AG09319 (cell line): Measurements from ENCODE around the gene C1QTNF1.

Experiments used
- DNase-seq: peaks from one replicate; pipeline ENCODE4 v3.0.0-alpha.2; 2010; ENCODE audit warnings: low read depth; ENCODE audit errors: extremely low read depth
- TF ChIP-seq, protein P1 (sequence below): IDR thresholded peaks from 2 replicates; pipeline ENCODE4 v1.5.1; 2011; ENCODE audit warnings: low read depth, mild to moderate bottlenecking, inconsistent platforms, low read length, moderate library complexity

The C1QTNF1 gene

DNA sequence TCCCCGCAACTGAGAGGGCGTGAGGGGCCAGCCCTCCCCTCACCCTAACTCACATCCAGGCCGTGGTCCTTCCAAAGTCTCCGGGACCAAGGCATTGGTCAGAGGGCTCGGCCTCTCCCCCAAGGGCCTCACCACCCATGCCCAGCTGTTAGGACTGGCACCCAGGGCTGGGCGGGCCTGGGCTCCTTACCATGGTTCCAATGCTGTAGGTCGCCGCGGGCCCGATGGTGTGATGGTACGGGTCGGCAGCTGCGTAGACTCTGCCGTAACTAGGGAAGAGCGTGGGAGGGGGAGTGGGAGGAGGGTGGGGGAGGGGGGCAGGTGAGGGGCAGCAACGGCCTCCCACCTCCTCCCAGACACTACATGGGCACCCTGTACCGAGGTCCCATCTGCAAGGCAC lies 70.3 kb downstream of the C1QTNF1 start:
- TF ChIP-seq, protein P1, sequence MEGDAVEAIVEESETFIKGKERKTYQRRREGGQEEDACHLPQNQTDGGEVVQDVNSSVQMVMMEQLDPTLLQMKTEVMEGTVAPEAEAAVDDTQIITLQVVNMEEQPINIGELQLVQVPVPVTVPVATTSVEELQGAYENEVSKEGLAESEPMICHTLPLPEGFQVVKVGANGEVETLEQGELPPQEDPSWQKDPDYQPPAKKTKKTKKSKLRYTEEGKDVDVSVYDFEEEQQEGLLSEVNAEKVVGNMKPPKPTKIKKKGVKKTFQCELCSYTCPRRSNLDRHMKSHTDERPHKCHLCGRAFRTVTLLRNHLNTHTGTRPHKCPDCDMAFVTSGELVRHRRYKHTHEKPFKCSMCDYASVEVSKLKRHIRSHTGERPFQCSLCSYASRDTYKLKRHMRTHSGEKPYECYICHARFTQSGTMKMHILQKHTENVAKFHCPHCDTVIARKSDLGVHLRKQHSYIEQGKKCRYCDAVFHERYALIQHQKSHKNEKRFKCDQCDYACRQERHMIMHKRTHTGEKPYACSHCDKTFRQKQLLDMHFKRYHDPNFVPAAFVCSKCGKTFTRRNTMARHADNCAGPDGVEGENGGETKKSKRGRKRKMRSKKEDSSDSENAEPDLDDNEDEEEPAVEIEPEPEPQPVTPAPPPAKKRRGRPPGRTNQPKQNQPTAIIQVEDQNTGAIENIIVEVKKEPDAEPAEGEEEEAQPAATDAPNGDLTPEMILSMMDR: no peak
- DNase-seq: no peak

DNA sequence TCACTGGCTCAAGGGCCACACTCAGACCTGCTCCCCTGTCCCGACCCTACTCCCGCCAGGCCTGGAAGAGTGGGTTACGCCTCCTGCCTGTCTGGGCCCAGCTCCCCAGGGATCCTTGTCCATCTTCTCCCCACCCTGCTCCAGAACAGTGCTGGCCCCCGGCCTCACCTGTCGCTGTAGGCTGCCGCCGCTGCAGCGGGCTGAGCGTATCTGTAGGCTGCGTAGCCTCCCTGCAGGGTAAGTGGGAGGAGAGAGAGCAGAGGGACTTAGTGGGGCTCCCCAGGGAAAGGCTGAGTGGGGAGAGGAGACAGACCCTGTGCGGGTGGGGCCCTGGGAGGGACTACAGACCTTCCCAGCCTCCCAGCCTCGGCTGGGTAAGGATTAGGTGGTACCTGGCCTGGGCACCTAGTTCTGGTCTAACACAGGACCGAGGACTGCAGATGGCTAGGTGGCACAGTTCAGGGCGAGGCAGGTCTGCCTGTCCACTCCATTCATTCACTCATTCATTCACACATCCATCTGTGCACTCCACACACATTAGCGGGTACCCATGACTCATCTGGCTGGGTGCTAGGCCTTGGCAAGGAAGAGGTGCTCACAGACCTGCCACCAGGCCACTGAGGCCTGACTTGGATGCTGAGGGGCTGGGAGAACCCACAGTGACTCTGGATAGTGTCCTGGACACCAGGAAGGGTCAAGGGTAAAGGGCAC lies 71.5 kb downstream of the C1QTNF1 start:
- no peak for DNase-seq
- TF ChIP-seq, protein P1: no peak

DNA sequence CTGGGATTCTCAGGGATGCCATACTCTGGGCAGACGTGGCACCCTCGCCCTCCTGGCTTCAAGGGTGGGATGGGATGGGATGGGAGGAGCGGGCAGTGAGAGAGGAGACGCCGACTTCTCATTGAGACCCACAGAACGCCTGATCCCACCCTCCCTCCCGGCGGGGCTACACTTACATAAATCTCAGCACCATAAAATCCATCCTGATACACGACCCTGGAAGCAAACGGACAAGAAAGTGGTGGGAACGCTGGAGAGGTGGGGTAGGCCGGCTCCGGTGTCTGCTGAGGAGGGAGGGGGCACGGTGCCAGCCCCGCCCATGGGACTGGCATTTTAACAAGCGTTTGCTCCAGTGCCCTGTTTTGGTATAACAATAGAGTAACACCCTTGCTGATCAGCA lies 72.5 kb downstream of the C1QTNF1 start:
- TF ChIP-seq, protein P1: no peak
- no peak for DNase-seq

DNA sequence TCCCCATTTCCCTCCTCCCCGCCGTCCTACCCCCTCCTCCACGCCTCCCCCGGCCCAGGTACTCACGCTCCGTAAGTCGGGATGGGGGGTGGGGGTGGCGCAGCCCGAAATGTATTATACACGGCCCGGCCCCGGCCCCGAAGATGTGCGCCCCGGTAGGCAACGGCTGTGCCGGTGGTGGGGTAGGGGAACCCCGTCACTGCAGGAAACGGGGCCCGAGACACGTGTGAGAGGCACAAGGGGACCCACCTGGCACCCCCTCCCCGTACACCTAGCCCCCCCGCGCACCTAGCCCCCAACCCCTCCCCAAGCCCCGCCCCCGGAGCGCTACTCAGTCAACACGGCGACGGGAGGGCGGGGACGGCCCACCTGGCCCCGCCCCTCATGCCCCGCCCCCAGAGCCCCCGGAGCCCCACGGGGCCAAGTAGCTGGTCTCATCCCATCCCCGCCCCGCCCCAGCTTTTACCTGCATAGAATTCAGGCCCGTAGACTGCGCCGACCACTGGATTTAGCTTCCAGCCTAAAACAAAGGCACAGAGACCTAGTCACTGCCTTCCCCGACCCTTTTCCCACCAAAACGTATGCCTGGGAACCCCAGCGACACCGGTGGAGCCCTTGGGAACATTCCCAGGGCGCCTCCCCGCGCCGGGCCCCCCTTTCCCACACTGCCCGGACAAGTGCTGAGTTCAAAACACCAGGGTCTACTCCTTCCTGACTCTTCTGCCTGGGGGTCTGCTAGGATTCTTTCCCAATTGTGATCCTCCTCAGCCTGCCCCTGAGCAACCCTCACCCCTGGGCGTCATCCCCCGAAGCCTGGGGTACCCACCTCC lies 73.5 kb downstream of the C1QTNF1 start:
- DNase-seq: no peak

DNA sequence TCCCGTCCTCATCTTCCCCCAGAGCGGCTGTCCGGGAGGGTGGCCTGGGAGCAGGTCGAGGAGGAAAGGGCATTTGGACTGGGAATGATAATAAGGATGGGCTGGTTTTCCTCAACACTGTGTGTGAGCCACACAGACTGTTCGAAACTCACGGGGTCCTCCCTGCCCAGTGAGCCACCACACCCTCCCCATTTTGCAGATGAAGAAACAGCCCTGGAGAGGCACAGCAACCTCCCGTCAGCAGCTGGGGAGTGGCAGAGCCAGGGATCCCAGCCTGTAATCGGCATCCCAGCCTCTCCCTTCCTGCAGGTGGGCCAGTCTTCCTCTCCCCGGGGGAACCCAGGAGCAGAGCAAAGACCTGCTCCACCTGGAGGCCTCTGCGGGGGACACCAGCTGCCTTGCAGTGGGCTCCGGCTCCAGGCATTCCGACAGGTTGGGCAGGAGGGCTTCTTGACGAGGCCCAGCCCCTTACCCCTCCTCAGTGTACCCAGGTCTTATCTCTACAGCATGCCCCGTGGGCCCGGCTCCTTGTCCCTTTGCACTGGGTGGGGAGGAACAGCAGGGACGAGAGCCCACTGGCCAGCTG lies 74.4 kb downstream of the C1QTNF1 start:
- TF ChIP-seq, protein P1: no peak
- no peak for DNase-seq

More for the DNA sequence above, 73.5 kb downstream of the C1QTNF1 start:
- TF ChIP-seq, protein P1: no peak
